GM12872 (cell line): ENCODE measurements around the gene NEURL1B.

Experiments used
- CTCF ChIP-seq: IDR thresholded peaks from 3 replicates; pipeline ENCODE4 v1.5.1; 2011; ENCODE audit warnings: low read depth, mild to moderate bottlenecking, low read length, moderate library complexity; ENCODE audit not compliant: insufficient read depth

Gene NEURL1B

GRCh38 chr5:172623313-172623980 lies 17.6 kb upstream of the NEURL1B start:
- TF ChIP-seq CTCF: no peak

- TF ChIP-seq CTCF: no peak
Measured at GRCh38 chr5:172624083-172624995, 16.7 kb upstream of the NEURL1B start.

- no peak for TF ChIP-seq CTCF
Measured at GRCh38 chr5:172624996-172625964, 15.8 kb upstream of the NEURL1B start.

GRCh38 chr5:172626031-172626581 lies 15.0 kb upstream of the NEURL1B start:
- no peak for TF ChIP-seq CTCF

- TF ChIP-seq CTCF: no peak
Measured at GRCh38 chr5:172630082-172630481, 11.0 kb upstream of the NEURL1B start.

- TF ChIP-seq CTCF: no peak
Measured at GRCh38 chr5:172630482-172630881, 10.6 kb upstream of the NEURL1B start.

GRCh38 chr5:172630986-172631385 lies 10.1 kb upstream of the NEURL1B start:
- TF ChIP-seq CTCF: no peak
